ENCODE results near the gene IL1R2. TPM values are rescaled to one million over a fixed set of nuclear protein-coding genes. Genes with fewer than 3 reads are reported as not detected.
A peak's percentile ranks its signal among the peaks of the same experiment; 100 is the strongest.

Gene IL1R2
- total and polyA plus RNA-seq, 2 of the 13 experiments (the other 11 are each of a cell fraction or from before 2014, with no cell fraction given): 3.6 to 7.3 TPM

DNA sequence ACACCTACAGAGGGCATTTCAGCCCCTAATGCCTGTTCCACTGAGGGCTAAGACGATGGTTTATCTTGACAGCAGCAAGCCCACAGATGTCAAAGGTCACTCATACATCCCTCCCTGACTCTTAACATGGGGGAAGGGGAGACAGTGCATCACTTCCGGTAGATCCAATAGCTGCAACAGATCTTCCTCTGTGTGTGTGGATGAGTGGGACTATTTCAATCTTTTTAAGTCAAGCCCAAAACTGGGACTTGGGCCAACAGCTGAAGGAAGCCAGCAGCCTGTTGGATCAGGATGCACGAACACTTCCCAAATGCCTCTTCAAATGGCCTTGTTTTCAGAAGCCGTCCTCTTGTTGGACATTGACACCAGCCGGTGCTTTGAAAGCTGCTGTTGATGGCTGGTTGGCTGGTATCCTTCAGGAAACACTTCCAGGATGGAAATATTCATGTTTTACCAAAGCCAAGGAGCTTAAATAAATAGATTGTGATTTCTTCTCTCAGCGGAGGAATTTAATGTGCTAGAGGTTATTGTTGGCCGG, 59.2 kb downstream of the IL1R2 start:
- intact Hi-C loops (cut with micrococcal nuclease; ENCODE audit: unreplicated experiment): no loop called here
- DNase-seq (ENCODE audit: low spot score) (peak; percentile 33), ATAC-seq (no peak), FAIRE-seq (no peak)
- in situ Hi-C loops (cut with HindIII; ENCODE audit: extremely low pct_ligation_motif_present, low pct_unique_long_range_greater_than_20kb): no loop called here
- 86% methylated on average over 7 of the region's 7 CpGs for WGBS (ENCODE audit: low lambda C conversion rate)
- BruUV-seq (replicated peaks): no TSS peak
- no peaks in the 10 kb centered on the region for H3K27me3 ChIP-seq (ENCODE audit: control insufficient read depth in 1 of 2, insufficient read depth in 2 of 2, low read length in 2 of 2)
- H3K4me2 ChIP-seq (ENCODE audit: low read depth, low read length): no peak overlapping the region
- TF ChIP-seq ZNF780A (CRISPR knock-in tag; IDR thresholded peaks at IDR 0.05) (no peak), ZNF431 (CRISPR knock-in tag; IDR thresholded peaks at IDR 0.05; ENCODE audit: borderline replicate concordance, low read depth) (no peak), ZNF577 (CRISPR knock-in tag; IDR thresholded peaks at IDR 0.05; ENCODE audit: borderline replicate concordance, low read depth) (no peak), HNF4A (CRISPR knock-in tag; IDR thresholded peaks at IDR 0.05) (0 out of 2 replicates have a peak, but pooled peaks have one; percentile 10), ZNF841 (CRISPR knock-in tag; IDR thresholded peaks at IDR 0.05; ENCODE audit: borderline replicate concordance) (no peak), ETV5 (CRISPR knock-in tag; IDR thresholded peaks at IDR 0.05; ENCODE audit: borderline replicate concordance) (peak; percentile 14; the same call in 1 of the 2 replicates), ZSCAN29 (CRISPR knock-in tag; conservative IDR thresholded peaks at IDR 0.05) (no peak), ZNF720 (CRISPR knock-in tag; IDR thresholded peaks at IDR 0.05) (no peak), ZNF792 (CRISPR knock-in tag; IDR thresholded peaks at IDR 0.05) (no peak), NR2F1 (CRISPR knock-in tag; IDR thresholded peaks at IDR 0.05) (peak in 1 of 2 experiments; percentile 52; a peak in 2 of 4 replicates), ZNF766 (CRISPR knock-in tag; IDR thresholded peaks at IDR 0.05; ENCODE audit: borderline replicate concordance) (no peak), ZFAT (CRISPR knock-in tag; conservative IDR thresholded peaks at IDR 0.05) (no peak), NR2C2 (CRISPR knock-in tag; IDR thresholded peaks at IDR 0.05; ENCODE audit: borderline replicate concordance) (peak; percentile 54; the same call in 1 of the 2 replicates), TEAD3 (CRISPR knock-in tag; optimal IDR thresholded peaks at IDR 0.05; ENCODE audit: borderline replicate concordance) (no peak), ZNF670 (CRISPR knock-in tag; IDR thresholded peaks at IDR 0.05; ENCODE audit: borderline replicate concordance) (no peak), BRCA1 (CRISPR knock-in tag; IDR thresholded peaks at IDR 0.05) (no peak), NR2F6 (IDR thresholded peaks at IDR 0.05) (peak; percentile 82), NR2F6 (CRISPR knock-in tag; IDR thresholded peaks at IDR 0.05) (peak; percentile 71; the same call in 1 of the 2 replicates), ZSCAN21 (CRISPR knock-in tag; IDR thresholded peaks at IDR 0.05; ENCODE audit: borderline replicate concordance) (no peak), PAWR (CRISPR knock-in tag; IDR thresholded peaks at IDR 0.05; ENCODE audit: borderline replicate concordance) (no peak), REL (CRISPR knock-in tag; conservative IDR thresholded peaks at IDR 0.05) (no peak)
- TF ChIP-seq, protein P1, sequence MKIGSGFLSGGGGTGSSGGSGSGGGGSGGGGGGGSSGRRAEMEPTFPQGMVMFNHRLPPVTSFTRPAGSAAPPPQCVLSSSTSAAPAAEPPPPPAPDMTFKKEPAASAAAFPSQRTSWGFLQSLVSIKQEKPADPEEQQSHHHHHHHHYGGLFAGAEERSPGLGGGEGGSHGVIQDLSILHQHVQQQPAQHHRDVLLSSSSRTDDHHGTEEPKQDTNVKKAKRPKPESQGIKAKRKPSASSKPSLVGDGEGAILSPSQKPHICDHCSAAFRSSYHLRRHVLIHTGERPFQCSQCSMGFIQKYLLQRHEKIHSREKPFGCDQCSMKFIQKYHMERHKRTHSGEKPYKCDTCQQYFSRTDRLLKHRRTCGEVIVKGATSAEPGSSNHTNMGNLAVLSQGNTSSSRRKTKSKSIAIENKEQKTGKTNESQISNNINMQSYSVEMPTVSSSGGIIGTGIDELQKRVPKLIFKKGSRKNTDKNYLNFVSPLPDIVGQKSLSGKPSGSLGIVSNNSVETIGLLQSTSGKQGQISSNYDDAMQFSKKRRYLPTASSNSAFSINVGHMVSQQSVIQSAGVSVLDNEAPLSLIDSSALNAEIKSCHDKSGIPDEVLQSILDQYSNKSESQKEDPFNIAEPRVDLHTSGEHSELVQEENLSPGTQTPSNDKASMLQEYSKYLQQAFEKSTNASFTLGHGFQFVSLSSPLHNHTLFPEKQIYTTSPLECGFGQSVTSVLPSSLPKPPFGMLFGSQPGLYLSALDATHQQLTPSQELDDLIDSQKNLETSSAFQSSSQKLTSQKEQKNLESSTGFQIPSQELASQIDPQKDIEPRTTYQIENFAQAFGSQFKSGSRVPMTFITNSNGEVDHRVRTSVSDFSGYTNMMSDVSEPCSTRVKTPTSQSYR (CRISPR knock-in tag; IDR thresholded peaks at IDR 0.05; ENCODE audit: borderline replicate concordance): peak; percentile 24; the same call in 1 of the 2 replicates
- no peak overlapping the region for H3K9ac ChIP-seq (ENCODE audit: insufficient read depth, low read depth, low read length)
- H3K27ac ChIP-seq (ENCODE audit: extremely low read length, insufficient read depth, low read length): no peak overlapping the region
- no peaks in the 10 kb centered on the region for H3K9me3 ChIP-seq (ENCODE audit: low read length)
- no peak overlapping the region for H2AFZ ChIP-seq (ENCODE audit: low read length)
- H3K79me2 ChIP-seq (ENCODE audit: insufficient read depth, low read length): no peaks in the 10 kb centered on the region
- H3K4me1 ChIP-seq (ENCODE audit: insufficient read depth, low read length): peaks cover 87% of the 10 kb centered on the region
- no peaks in the 10 kb centered on the region for H4K20me1 ChIP-seq (ENCODE audit: insufficient read depth, low read length)
- CTCF ChIA-PET (ENCODE audit: low intra/inter-chr PET ratio, low total read pairs): no interaction called here
- H3K4me3 ChIP-seq (replicated peaks in 1 of 3; ENCODE audit: insufficient read depth in 1 of 3, low read depth in 2 of 3, low read length in 3 of 3): no peak overlapping the region
- POLR2A ChIA-PET: interaction anchor here (0.9 kb wide), 1 partner anchor 17 kb away, joined by 5 read pairs; no protein-coding TSS in a partner anchor
- H3K36me3 ChIP-seq (replicated peaks in 1 of 2; ENCODE audit: control insufficient read depth in 1 of 2, insufficient read depth in 2 of 2, low read length in 2 of 2): no peaks in the 10 kb centered on the region
